ENCODE results near the gene LRP6. TPM values are rescaled to one million over a fixed set of nuclear protein-coding genes. Genes with fewer than 3 reads are reported as not detected.

LRP6 gene
- total RNA-seq, 2 experiments from 2014 or later = 5.2 to 8.1 TPM

GRCh38 chr12:12244341-12244740, 22.5 kb downstream of the LRP6 start:
- no peaks in the 10 kb centered on the region for H3K9me2 ChIP-seq (ENCODE audit: insufficient read depth, low read length)
- H3K4me2 ChIP-seq (ENCODE audit: low read length) = no peak overlapping the region
- BruUV-seq (replicated peaks) = no TSS peak
- no peak for DNase-seq (ENCODE audit: low spot score)
- H3K79me2 ChIP-seq (ENCODE audit: insufficient read depth, low read depth, low read length) = no peaks in the 10 kb centered on the region
- no peak overlapping the region for H3K4me3 ChIP-seq (ENCODE audit: low read depth, low read length, poor library complexity, severe bottlenecking)
- H3K4me1 ChIP-seq (ENCODE audit: insufficient read depth, low read length, poor library complexity, severe bottlenecking) = no peaks in the 10 kb centered on the region
- no peak overlapping the region for H3K27ac ChIP-seq (ENCODE audit: low read depth, low read length, poor library complexity, severe bottlenecking)
- intact Hi-C loops (cut with micrococcal nuclease; ENCODE audit: unreplicated experiment) = no loop called here
- no peaks in the 10 kb centered on the region for H3K36me3 ChIP-seq (ENCODE audit: insufficient read depth, low read length)
- ChIA-PET CTCF (ENCODE audit: unreplicated experiment) (no interaction called here), POLR2A (interaction anchor here (0.6 to 1.6 kb wide), 5 partner anchors 13 to 749 kb away, joined by 3 to 4 read pairs (median 3); no protein-coding TSS in a partner anchor)
- no peak overlapping the region for H2AFZ ChIP-seq (ENCODE audit: low read length)
- TF ChIP-seq, protein P1, sequence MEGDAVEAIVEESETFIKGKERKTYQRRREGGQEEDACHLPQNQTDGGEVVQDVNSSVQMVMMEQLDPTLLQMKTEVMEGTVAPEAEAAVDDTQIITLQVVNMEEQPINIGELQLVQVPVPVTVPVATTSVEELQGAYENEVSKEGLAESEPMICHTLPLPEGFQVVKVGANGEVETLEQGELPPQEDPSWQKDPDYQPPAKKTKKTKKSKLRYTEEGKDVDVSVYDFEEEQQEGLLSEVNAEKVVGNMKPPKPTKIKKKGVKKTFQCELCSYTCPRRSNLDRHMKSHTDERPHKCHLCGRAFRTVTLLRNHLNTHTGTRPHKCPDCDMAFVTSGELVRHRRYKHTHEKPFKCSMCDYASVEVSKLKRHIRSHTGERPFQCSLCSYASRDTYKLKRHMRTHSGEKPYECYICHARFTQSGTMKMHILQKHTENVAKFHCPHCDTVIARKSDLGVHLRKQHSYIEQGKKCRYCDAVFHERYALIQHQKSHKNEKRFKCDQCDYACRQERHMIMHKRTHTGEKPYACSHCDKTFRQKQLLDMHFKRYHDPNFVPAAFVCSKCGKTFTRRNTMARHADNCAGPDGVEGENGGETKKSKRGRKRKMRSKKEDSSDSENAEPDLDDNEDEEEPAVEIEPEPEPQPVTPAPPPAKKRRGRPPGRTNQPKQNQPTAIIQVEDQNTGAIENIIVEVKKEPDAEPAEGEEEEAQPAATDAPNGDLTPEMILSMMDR (conservative IDR thresholded peaks at IDR 0.05; ENCODE audit: low read length) = no peak
- no peak for TF ChIP-seq EZH2phosphoT487 (IDR thresholded peaks at IDR 0.05; ENCODE audit: borderline replicate concordance, low read depth, low read length)
- no peaks in the 10 kb centered on the region for H3K9me3 ChIP-seq (ENCODE audit: low read length)
- H4K20me1 ChIP-seq (ENCODE audit: insufficient read depth, low read length) = no peaks in the 10 kb centered on the region

- Histone ChIP-seq H3K4me2 (ENCODE audit: low read length) (no peak overlapping the region), H3K4me3 (ENCODE audit: low read depth, low read length, poor library complexity, severe bottlenecking) (no peak overlapping the region), H3K79me2 (ENCODE audit: insufficient read depth, low read depth, low read length) (no peaks in the 10 kb centered on the region), H3K9me3 (ENCODE audit: low read length) (no peaks in the 10 kb centered on the region), H3K36me3 (ENCODE audit: insufficient read depth, low read length) (no peaks in the 10 kb centered on the region), H3K4me1 (ENCODE audit: insufficient read depth, low read length, poor library complexity, severe bottlenecking) (no peaks in the 10 kb centered on the region), H2AFZ (ENCODE audit: low read length) (no peak overlapping the region), H3K9me2 (ENCODE audit: insufficient read depth, low read length) (no peaks in the 10 kb centered on the region), H3K27ac (ENCODE audit: low read depth, low read length, poor library complexity, severe bottlenecking) (no peak overlapping the region), H4K20me1 (ENCODE audit: insufficient read depth, low read length) (no peaks in the 10 kb centered on the region)
- intact Hi-C loops (cut with micrococcal nuclease; ENCODE audit: unreplicated experiment) = no loop called here
- ChIA-PET POLR2A (interaction anchor here (0.6 to 0.9 kb wide), 3 partner anchors 15 to 99 kb away, joined by 3 to 6 read pairs (median 3); no protein-coding TSS in a partner anchor), CTCF (ENCODE audit: unreplicated experiment) (no interaction called here)
- DNase-seq (ENCODE audit: low spot score) = no peak
- no TSS peak for BruUV-seq (replicated peaks)
- TF ChIP-seq EZH2phosphoT487 (IDR thresholded peaks at IDR 0.05; ENCODE audit: borderline replicate concordance, low read depth, low read length) = no peak
- TF ChIP-seq, protein P1 (conservative IDR thresholded peaks at IDR 0.05; ENCODE audit: low read length) = no peak
Measured at GRCh38 chr12:12240662-12241340, 26.0 kb downstream of the LRP6 start.

DNA sequence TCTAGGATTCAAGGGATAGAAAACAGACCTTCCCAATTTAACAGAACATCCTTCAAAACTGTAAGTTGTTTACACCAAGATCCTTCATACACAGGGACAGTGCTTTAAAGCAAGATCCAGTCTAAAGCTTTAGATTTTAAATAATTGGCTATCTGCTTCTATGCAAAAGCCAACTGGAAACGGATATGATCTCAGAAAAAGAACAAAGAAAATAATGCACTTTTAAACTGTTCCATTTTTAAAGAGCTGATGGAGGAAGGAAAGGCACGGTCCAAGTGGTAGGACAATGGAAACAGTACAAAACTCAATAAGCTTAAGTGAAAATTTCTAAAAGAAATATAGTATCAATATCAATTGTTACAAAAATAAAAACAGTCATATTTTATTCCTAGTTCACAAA, 27.7 kb downstream of the LRP6 start:
- no peak overlapping the region for H3K4me3 ChIP-seq (ENCODE audit: low read depth, low read length, poor library complexity, severe bottlenecking)
- H3K9me3 ChIP-seq (ENCODE audit: low read length) = no peaks in the 10 kb centered on the region
- TF ChIP-seq, protein P1 (conservative IDR thresholded peaks at IDR 0.05; ENCODE audit: low read length) = no peak
- no peak for TF ChIP-seq EZH2phosphoT487 (IDR thresholded peaks at IDR 0.05; ENCODE audit: borderline replicate concordance, low read depth, low read length)
- H3K79me2 ChIP-seq (ENCODE audit: insufficient read depth, low read depth, low read length) = no peaks in the 10 kb centered on the region
- no peak overlapping the region for H2AFZ ChIP-seq (ENCODE audit: low read length)
- intact Hi-C loops (cut with micrococcal nuclease; ENCODE audit: unreplicated experiment) = no loop called here
- H3K9me2 ChIP-seq (ENCODE audit: insufficient read depth, low read length) = no peaks in the 10 kb centered on the region
- ChIA-PET POLR2A (interaction anchor here (0.8 to 1.0 kb wide), 2 partner anchors 9 to 15 kb away, joined by 3 to 6 read pairs; no protein-coding TSS in a partner anchor), CTCF (ENCODE audit: unreplicated experiment) (no interaction called here)
- no TSS peak for BruUV-seq (replicated peaks)
- no peaks in the 10 kb centered on the region for H4K20me1 ChIP-seq (ENCODE audit: insufficient read depth, low read length)
- no peaks in the 10 kb centered on the region for H3K36me3 ChIP-seq (ENCODE audit: insufficient read depth, low read length)
- no peak overlapping the region for H3K4me2 ChIP-seq (ENCODE audit: low read length)
- DNase-seq (ENCODE audit: low spot score) = no peak
- no peak overlapping the region for H3K27ac ChIP-seq (ENCODE audit: low read depth, low read length, poor library complexity, severe bottlenecking)
- H3K4me1 ChIP-seq (ENCODE audit: insufficient read depth, low read length, poor library complexity, severe bottlenecking) = no peaks in the 10 kb centered on the region
